Measurements from ENCODE around the gene STYXL1. TPM values are rescaled to one million over a fixed set of nuclear protein-coding genes. Genes with fewer than 3 reads are reported as not detected.

STYXL1 gene
- total RNA-seq, 4 donors from 2014 or later = 33.4 to 63.9 (median 42.2) TPM

DNA sequence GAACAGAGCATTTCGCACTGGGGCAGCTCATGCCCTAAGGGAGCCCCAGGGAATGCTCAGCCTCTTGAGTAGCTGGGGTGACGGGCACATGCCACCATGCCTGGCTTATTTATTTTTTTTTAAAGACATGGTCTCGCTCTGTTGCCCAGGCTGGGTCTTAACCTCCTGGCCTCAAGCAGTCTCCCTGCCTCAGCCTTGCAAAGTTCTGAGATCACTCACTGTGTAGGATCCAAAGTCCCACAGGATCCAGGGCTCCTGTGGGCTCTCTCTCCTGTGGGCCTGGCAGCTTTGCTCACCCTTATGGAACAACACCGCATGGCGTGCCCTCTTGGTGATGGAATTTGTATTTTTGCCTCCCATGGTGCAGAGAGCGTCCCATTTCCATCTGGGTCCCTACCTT is 87.4 kb downstream of the STYXL1 start:
- TF ChIP-seq, protein P1, sequence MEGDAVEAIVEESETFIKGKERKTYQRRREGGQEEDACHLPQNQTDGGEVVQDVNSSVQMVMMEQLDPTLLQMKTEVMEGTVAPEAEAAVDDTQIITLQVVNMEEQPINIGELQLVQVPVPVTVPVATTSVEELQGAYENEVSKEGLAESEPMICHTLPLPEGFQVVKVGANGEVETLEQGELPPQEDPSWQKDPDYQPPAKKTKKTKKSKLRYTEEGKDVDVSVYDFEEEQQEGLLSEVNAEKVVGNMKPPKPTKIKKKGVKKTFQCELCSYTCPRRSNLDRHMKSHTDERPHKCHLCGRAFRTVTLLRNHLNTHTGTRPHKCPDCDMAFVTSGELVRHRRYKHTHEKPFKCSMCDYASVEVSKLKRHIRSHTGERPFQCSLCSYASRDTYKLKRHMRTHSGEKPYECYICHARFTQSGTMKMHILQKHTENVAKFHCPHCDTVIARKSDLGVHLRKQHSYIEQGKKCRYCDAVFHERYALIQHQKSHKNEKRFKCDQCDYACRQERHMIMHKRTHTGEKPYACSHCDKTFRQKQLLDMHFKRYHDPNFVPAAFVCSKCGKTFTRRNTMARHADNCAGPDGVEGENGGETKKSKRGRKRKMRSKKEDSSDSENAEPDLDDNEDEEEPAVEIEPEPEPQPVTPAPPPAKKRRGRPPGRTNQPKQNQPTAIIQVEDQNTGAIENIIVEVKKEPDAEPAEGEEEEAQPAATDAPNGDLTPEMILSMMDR (IDR thresholded peaks at IDR 0.05) = no peak
- TF ChIP-seq POLR2A (IDR thresholded peaks at IDR 0.05) = no peak
- 93 to 95% methylated on average over 6 of the region's 6 CpGs for WGBS, 2 donors
- no peak for DNase-seq (ENCODE audit: low spot score in 2 of 2)
- intact Hi-C loops (cut with DNase I; ENCODE audit: low total_unique reads) = no loop called here
- H3K4me3 ChIP-seq (ENCODE audit: low read depth, poor library complexity, severe bottlenecking) = no peak overlapping the region

DNA sequence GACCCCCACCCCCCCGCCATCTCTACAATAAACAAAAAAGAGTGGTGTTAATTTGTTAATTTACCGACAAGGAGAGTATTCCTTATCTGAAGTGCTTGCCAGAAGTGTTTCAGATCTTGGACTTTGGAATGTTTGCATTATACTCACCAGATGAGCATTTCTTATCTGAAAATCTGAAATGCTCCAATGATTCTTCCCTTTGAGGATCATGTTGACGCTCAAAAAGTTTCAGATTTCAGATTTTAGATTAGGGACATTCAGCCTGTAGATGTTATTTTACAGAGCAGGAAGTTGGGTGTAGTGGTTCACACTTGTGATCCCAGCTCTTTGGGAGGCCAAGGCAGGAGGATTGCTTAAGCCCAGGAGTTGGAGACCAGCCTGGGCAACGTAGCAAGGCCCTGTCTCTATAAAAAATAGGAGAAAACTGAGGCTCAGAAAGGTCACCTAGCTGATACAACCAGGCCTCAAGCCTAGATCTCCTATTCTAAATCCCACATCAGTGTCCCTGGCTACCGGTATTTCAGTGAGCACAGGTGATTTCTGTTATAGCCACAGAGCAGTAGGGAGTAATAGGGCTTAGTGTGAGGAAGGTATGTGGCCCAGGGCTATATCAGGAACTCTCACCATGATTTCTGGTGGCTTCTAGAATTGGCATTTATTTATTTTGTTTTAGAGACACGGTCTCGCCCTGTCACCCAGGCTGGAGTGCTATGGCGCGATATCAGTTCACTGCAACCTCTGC is 88.8 kb downstream of the STYXL1 start:
- no peak for TF ChIP-seq POLR2A (IDR thresholded peaks at IDR 0.05)
- TF ChIP-seq, protein P1 (IDR thresholded peaks at IDR 0.05) = no peak
- 92 to 94% methylated on average over 9 of the region's 9 CpGs for WGBS, 2 donors
- no peak for DNase-seq (ENCODE audit: low spot score in 2 of 2)
- H3K4me3 ChIP-seq (ENCODE audit: low read depth, poor library complexity, severe bottlenecking) = no peak overlapping the region
- intact Hi-C loops (cut with DNase I; ENCODE audit: low total_unique reads) = no loop called here

DNA sequence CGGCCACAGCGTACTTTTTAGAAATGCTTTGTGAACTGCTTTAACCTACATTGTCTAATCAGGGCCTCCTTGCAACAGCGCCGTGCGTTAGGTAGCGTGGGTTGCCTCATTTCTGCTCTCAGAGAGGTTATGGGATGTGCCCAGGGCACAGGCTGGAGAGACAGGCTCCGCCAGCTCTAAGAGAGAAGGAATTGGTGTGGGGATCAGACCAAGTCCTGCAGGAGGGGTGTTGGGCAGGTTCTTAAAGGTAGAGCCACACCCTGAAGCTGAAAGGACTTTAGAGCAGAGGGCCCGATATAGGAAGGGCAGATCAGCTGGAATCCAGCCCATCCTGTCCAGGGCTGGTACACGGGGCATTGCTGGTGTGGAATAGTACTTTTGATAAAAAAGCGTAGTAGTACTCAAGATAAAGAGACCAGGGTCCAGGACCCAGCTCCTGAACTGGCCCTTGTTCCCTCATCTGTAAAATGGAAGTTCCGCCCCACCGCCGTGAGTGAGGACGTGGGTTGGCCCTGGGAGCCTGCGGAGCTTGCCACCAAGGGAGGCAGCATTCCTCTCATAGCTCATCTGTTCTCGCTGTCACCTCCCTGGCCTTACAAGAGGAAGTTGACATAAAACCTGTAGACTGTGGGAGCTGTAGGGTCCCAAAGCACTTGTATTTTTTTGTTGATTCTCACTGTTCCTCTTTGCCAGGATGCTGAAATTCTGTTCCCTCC is 90.6 kb downstream of the STYXL1 start:
- TF ChIP-seq POLR2A (IDR thresholded peaks at IDR 0.05) = no peak
- TF ChIP-seq, protein P1 (IDR thresholded peaks at IDR 0.05) = no peak
- intact Hi-C loops (cut with DNase I; ENCODE audit: low total_unique reads) = no loop called here
- 83 to 84% methylated on average over 16 of the region's 16 CpGs for WGBS, 2 donors
- H3K4me3 ChIP-seq (ENCODE audit: low read depth, poor library complexity, severe bottlenecking) = no peak overlapping the region
- DNase-seq (ENCODE audit: low spot score in 2 of 2) = no peak

DNA sequence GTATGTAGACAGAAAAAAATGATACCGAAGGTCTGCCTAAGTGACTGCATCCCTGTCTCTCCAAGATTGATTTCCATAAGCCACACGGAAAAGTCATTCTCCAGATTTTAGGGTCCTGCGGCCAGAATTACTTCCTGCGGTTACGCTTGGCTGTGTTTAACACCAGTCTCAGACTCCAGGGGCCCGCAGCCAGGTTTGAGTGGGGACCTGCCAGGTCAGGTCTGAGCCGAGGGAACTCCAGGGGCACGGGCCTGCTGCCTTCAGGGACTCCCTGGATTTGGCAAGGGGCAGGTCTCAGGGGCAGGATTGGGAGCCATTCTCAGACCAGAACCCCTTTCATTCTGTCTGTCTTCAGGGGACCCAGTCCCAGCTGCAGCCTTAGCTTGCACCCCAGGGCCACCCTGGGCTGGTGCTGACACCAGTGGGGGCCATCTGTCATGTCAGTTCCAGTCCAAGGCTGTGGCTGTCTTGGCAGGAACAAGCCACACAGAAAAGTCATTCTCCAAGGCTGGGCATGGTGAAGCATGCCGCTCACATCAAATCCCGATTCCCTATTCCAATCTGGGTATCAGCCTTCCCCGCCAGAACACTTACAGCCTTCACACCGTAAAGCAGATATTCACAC is 92.4 kb downstream of the STYXL1 start:
- DNase-seq (ENCODE audit: low spot score in 2 of 2) = no peak
- intact Hi-C loops (cut with DNase I; ENCODE audit: low total_unique reads) = no loop called here
- H3K4me3 ChIP-seq (ENCODE audit: low read depth, poor library complexity, severe bottlenecking) = no peak overlapping the region
- TF ChIP-seq, protein P1 (IDR thresholded peaks at IDR 0.05) = no peak
- no peak for TF ChIP-seq POLR2A (IDR thresholded peaks at IDR 0.05)
- 92 to 94% methylated on average over 12 of the region's 12 CpGs for WGBS, 2 donors

DNA sequence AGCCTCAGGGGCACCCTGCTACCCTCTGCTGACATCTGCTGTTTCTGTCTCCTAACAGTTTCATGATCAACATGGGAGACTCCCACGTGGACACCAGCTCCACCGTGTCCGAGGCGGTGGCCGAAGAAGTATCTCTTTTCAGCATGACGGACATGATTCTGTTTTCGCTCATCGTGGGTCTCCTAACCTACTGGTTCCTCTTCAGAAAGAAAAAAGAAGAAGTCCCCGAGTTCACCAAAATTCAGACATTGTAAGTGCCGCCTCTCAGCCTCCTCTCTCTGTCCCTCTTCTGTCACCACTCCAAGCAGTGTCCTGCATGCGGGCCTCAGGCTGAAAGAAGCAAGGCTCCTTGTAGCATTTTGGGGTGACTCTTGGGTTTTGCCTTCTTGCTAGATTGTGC is 93.9 kb downstream of the STYXL1 start:
- DNase-seq (ENCODE audit: low spot score in 2 of 2) = no peak
- intact Hi-C loops (cut with DNase I; ENCODE audit: low total_unique reads) = no loop called here
- 85 to 96% methylated on average over 11 of the region's 11 CpGs for WGBS, 2 donors
- no peak for TF ChIP-seq POLR2A (IDR thresholded peaks at IDR 0.05)
- TF ChIP-seq, protein P1 (IDR thresholded peaks at IDR 0.05) = no peak
- H3K4me3 ChIP-seq (ENCODE audit: low read depth, poor library complexity, severe bottlenecking) = no peak overlapping the region
